ENCODE results near the gene CDCA8. TPM values are rescaled to one million over a fixed set of nuclear protein-coding genes. Genes with fewer than 3 reads are reported as not detected.

Gene CDCA8
- 66.3 TPM for polyA plus RNA-seq (2013, experiment 1 of 2; ENCODE audit: insufficient read length)
- 7.7 TPM for polyA plus RNA-seq (2013, experiment 2 of 2; ENCODE audit: insufficient read length)

- DNase-seq, result peak; percentile 98
Observed at GRCh38 chr1:37692078-37692833, at the start of gene CDCA8. CDCA8 (plus strand) TSS chr1:37692516; CDS start chr1:37692691, 175 bp downstream.

GRCh38 chr1:37647281-37647680 lies 45.0 kb upstream of the CDCA8 start:
- no peak for DNase-seq

GRCh38 chr1:37650173-37650572 lies 42.1 kb upstream of the CDCA8 start:
- no peak for DNase-seq

- no peak for DNase-seq
Observed at GRCh38 chr1:37650721-37651120, 41.6 kb upstream of the CDCA8 start.

GRCh38 chr1:37651803-37652202 lies 40.5 kb upstream of the CDCA8 start:
- no peak for DNase-seq

- DNase-seq, result no peak
Observed at GRCh38 chr1:37652976-37653375, 39.3 kb upstream of the CDCA8 start.

- DNase-seq, result no peak
Observed at GRCh38 chr1:37653906-37654305, 38.4 kb upstream of the CDCA8 start.

GRCh38 chr1:37655274-37655673 lies 37.0 kb upstream of the CDCA8 start:
- no peak for DNase-seq

GRCh38 chr1:37656026-37656425 lies 36.3 kb upstream of the CDCA8 start:
- no peak for DNase-seq

- no peak for DNase-seq
Observed at GRCh38 chr1:37656881-37657280, 35.4 kb upstream of the CDCA8 start.

- no peak for DNase-seq
Observed at GRCh38 chr1:37657620-37658412, 34.5 kb upstream of the CDCA8 start.

GRCh38 chr1:37658486-37658885 lies 33.8 kb upstream of the CDCA8 start:
- DNase-seq, result no peak

GRCh38 chr1:37660664-37661063 lies 31.7 kb upstream of the CDCA8 start:
- DNase-seq, result no peak

GRCh38 chr1:37661401-37661800 lies 30.9 kb upstream of the CDCA8 start:
- DNase-seq, result no peak

GRCh38 chr1:37662031-37662755 lies 30.1 kb upstream of the CDCA8 start:
- DNase-seq, result no peak

GRCh38 chr1:37663426-37664000 lies 28.8 kb upstream of the CDCA8 start:
- DNase-seq, result peak; percentile 10

- DNase-seq, result no peak
Observed at GRCh38 chr1:37666241-37666867, 26.0 kb upstream of the CDCA8 start.

GRCh38 chr1:37667023-37667671 lies 25.2 kb upstream of the CDCA8 start:
- no peak for DNase-seq

GRCh38 chr1:37670133-37670532 lies 22.2 kb upstream of the CDCA8 start:
- no peak for DNase-seq

GRCh38 chr1:37671261-37671660 lies 21.1 kb upstream of the CDCA8 start:
- no peak for DNase-seq

- no peak for DNase-seq
Observed at GRCh38 chr1:37672136-37672870, 20.0 kb upstream of the CDCA8 start.

Data from fibroblast of skin of back (primary cell).